Measurements from ENCODE around the gene AUTS2.

AUTS2 gene

DNA sequence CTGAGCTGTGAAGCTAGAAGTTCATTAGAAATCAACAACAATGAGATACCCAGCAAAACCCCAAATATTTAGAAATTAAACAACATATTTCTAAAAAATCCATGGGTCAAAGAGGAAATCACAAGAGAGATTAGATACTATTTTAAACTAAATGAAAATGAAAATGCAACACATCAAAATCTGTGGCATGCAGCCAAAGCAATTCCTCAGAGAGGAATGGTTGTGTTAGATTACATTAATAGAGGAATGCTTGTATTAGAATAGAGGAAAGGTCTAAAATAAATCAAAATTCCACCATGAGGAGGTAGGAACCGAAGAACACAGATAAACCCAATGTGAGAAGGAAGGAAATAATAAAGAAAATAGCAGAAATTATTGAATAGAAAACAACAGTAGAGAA is 891.5 kb downstream of the AUTS2 start:
- no peak for DNase-seq (ENCODE audit: low read depth, low spot score)

- DNase-seq (ENCODE audit: low read depth, low spot score): no peak
These were observed 894.4 kb downstream of the AUTS2 start for GRCh38 chr7:70492625-70493024.

DNA sequence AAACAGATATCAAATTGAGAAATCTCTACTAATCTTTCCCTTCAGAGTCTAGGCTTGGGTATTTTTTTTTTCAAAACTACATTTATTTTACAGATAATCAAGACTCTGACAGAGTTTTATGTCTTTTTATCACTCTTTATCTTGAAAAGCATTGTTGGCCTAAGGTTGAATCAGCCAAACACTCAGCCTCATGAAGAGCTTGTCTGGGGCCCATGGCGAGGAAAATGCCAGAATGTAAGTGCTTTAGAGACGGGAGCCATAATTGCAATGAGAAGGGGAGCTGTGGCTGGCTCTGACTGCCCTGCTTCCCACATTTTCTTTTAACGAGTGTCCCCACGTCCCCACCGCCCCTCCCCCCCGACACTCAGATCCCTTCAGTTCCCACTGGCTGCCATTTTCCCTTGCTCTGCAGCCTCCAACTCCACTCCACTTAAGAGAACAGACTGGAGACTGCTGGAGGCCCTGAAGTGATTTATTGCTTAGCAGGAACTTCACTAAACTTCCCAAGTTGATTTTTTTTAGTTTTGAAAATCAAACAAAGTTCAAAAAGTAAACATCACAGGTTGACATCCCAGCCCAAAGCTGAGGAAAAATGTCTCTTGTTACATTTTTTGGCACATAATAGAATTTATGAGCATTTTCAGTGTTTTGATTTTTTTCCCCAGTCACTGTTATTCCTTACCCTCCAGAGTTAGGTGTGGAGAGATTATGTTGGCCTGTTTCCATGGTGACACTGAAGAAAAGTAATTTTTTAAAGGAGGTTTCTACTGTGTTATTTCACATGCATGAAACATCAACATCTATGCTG is 896.2 kb downstream of the AUTS2 start:
- no peak for DNase-seq (ENCODE audit: low read depth, low spot score)

- no peak for DNase-seq (ENCODE audit: low read depth, low spot score)
These were observed 896.7 kb downstream of the AUTS2 start for GRCh38 chr7:70495033-70495376.

- DNase-seq (ENCODE audit: low read depth, low spot score): no peak
These were observed 899.5 kb downstream of the AUTS2 start for GRCh38 chr7:70497793-70498192.

DNA sequence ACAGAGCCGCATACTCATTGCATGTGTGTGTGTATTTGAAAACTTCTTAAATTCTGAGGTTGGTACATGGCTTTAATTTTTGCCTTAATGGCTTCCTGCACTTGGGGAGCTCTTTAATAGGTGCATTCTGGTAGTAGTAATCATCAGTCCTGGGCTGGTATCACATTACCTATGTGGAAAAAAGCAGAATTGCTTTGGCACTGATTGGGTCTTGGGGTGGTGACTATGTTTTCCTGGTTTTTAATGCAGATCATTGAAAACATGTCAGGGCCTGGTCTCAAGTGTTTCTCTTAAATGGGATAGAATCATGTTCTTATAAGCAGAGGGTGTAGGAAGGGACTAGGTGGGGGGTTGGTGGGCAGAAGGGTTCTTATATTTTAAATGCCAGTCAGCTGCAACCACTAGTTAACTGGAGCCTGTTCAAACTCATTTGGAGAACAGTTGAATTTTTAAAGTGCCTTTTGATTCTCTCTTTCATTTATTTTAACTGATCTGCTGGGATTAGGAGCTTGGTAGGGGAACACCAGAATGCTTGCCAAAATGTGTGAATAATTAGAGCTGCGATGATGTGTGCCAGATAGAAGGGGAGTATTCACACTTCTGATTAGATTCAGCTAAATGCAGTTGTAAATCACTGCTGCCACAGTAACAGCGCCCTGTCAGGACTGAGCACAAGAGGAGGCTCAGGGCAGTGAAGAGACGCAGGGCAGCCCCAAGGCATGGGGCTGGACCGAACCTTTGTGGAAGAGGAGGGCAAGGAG is 900.1 kb downstream of the AUTS2 start:
- no peak for DNase-seq (ENCODE audit: low read depth, low spot score)

DNA sequence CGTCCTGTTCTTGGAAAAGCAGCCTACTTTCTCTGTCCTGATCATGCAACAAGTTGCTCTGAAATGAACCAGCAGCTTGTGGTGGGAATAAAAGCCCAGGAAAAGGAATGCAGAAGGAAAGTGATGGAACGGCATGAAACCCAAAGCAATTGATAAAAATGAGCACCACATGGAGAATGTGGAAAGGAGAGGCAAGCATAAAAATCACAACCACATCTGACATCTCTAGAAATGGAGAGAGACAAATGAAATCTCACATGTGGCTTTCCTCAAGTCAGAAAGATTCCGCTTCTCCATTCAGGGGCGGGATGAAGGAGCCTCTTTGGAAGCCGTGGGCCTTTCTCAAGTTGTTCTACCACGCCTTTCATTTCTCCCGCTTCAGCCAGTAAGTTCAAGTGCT is 902.0 kb downstream of the AUTS2 start:
- no peak for DNase-seq (ENCODE audit: low read depth, low spot score)

- DNase-seq (ENCODE audit: low read depth, low spot score): no peak
These were observed 904.0 kb downstream of the AUTS2 start for GRCh38 chr7:70502117-70502863.

- no peak for DNase-seq (ENCODE audit: low read depth, low spot score)
These were observed 906.0 kb downstream of the AUTS2 start for GRCh38 chr7:70504254-70504653.

GRCh38 chr7:70505468-70505867 is 907.2 kb downstream of the AUTS2 start:
- no peak for DNase-seq (ENCODE audit: low read depth, low spot score)

GRCh38 chr7:70505886-70506285 is 907.6 kb downstream of the AUTS2 start:
- DNase-seq (ENCODE audit: low read depth, low spot score): no peak

- DNase-seq (ENCODE audit: low read depth, low spot score): no peak
These were observed 908.2 kb downstream of the AUTS2 start for GRCh38 chr7:70506434-70506833.

DNA sequence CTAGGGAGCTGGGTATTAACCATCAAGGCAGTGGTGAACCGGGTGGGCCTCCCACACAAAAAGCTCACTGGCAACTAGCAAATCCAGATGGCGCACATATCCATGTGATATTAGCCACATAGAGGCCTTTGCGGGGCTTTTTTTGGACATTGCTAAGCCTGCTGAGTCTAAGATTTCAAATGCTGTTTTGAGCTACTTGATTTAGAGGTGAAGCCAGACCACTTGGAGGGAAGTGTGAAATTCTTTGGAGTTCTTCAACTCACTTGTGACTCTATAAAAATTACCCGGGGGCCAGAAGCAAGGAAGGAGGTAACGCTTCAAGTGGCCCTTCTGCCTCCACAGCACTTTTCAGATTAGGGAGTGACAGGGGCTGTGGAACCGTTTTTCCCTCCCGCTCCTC is 913.9 kb downstream of the AUTS2 start:
- no peak for DNase-seq (ENCODE audit: low read depth, low spot score)

DNA sequence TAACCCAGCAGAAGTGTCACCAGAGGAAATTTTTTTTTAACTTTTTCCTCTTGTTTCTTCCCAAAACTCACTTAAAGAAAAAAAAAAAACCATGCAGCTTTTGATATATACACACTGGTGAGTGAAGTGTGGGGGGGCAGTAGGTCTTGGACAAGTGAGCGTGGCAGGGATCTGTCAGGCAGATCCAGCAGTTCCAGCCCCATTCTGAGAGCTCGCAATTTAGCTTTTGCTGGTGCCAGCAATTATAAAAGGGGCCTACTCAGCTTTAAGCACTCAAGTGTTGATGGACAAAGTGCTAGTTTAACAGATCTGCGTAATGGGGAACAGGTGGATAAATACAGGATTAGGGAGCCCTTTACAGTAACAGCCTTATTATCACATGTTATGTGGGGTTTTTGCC is 914.5 kb downstream of the AUTS2 start:
- no peak for DNase-seq (ENCODE audit: low read depth, low spot score)

DNA sequence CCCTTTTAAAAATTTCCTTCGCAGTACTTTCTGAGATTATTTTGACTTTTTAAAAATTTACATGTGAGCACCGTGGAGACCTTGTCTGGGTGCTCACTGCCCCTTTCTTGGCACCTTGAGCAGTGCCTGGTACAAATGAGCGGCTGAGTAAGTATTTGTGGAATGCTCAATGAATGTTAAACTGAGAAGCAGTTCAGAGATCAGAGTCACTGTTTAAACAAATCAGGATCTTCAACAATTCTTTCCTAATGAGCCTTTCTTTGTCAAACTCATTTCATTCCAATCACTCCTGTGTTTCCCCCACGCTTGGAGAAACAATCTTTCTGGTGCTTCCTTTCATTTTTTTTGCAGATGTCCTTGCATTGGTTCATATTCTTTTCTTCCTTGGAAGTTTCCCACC is 922.3 kb downstream of the AUTS2 start:
- DNase-seq (ENCODE audit: low read depth, low spot score): no peak

GRCh38 chr7:70523249-70523988 is 925.1 kb downstream of the AUTS2 start:
- DNase-seq (ENCODE audit: low read depth, low spot score): no peak

DNA sequence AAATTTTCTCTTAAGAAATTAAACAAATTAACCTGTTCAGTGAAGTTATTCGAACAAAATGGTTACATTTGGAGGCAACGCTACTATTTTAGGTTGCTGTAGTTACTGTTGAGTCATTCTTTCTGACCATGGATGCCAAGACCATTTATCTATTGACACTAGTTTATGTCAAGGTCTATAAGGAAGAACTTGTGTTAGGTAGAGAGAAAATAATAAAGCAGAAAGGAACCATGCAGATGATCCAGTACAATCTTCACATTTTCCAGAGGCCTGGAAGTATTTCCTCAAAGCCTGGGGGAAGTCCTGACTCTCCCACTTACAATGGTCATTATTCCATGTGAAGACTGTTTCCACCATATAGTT is 925.7 kb downstream of the AUTS2 start:
- DNase-seq (ENCODE audit: low read depth, low spot score): no peak

- DNase-seq (ENCODE audit: low read depth, low spot score): no peak
These were observed 927.7 kb downstream of the AUTS2 start for GRCh38 chr7:70525991-70526390.

DNA sequence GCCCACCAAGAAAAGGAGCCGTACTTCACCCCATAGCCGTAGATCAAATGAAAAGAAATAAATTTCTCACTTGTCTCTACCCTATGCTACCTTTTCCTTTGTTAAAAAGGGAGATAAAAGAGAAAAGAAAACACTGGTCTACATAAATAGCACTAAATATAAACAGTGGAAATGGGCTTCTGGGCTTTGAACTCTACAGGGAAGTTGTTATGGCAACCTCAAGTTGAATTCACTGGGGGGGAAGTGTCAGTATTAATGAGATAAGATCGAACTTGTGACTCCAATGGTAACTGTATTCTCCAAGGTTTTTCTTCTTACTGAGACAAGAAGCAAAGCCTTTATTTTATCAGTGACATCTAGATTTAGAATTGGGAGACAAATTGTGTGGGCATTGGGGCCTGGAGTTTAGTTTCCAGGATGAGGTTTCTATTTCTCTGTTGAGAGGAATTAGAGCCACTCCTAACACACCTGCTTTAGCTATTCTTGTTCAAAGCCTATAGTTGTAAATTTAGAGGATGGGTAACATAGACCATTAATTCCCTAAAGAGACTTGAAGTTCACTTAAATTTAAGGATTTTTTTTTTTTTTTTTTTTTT is 929.3 kb downstream of the AUTS2 start:
- no peak for DNase-seq (ENCODE audit: low read depth, low spot score)

DNA sequence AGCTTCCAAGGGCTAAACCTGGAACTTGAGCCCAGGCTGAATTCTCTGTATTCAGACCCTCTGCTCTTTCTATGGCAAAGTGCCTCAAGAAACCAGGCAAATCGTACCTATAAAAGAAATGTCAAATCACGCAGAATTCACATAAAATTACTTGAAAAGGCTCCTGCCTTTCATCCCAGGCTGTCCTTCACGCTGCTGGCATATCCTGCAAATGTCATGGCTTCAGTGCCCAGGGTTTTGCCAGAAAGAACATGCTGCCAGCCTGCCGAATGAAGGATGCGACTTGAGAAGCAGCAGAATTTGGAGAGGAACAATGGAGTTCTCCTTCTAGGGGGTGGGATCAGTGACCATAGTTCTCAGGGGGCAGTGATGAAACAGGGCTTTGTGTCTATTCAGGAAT is 931.2 kb downstream of the AUTS2 start:
- no peak for DNase-seq (ENCODE audit: low read depth, low spot score)

GRCh38 chr7:70529914-70530585 is 931.8 kb downstream of the AUTS2 start:
- DNase-seq (ENCODE audit: low read depth, low spot score): no peak
